Measurements from ENCODE around the gene CPXCR1. TPM values are rescaled to one million over a fixed set of nuclear protein-coding genes. Genes with fewer than 3 reads are reported as not detected.
"Not testable (repeated sequence)": the region's sequence is repeated elsewhere in the genome, so short reads cannot be mapped to it uniquely, and the experiment has no call there.

CPXCR1 gene
- not detected for total RNA-seq

DNA sequence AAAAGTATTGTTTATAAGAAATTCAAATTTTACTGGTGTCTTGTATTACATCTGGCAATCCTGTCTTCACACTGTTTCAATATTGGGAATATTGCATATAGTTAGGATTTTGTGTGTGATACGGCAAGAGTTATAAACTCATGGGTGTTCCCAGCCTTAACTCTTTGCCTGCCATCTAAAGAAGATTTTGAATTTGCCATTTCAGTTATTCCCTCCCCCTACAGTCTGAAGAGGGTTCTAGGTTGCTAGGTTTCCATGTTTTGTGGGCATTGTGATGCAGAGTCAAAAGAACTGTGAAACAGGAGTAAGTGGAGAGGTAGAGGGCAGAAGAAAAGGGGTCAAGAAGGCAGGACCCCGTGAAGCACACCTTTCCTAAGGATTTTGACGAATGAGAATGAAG lies at the start of gene CPXCR1:
Gene CPXCR1, plus strand, starts transcription at position 301 of the 400 bp plus-strand sequence. CDS start 6,190 bp downstream, outside the sequence.
- TF ChIP-seq, protein P1, sequence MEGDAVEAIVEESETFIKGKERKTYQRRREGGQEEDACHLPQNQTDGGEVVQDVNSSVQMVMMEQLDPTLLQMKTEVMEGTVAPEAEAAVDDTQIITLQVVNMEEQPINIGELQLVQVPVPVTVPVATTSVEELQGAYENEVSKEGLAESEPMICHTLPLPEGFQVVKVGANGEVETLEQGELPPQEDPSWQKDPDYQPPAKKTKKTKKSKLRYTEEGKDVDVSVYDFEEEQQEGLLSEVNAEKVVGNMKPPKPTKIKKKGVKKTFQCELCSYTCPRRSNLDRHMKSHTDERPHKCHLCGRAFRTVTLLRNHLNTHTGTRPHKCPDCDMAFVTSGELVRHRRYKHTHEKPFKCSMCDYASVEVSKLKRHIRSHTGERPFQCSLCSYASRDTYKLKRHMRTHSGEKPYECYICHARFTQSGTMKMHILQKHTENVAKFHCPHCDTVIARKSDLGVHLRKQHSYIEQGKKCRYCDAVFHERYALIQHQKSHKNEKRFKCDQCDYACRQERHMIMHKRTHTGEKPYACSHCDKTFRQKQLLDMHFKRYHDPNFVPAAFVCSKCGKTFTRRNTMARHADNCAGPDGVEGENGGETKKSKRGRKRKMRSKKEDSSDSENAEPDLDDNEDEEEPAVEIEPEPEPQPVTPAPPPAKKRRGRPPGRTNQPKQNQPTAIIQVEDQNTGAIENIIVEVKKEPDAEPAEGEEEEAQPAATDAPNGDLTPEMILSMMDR (IDR thresholded peaks at IDR 0.05), result no peak
- ATAC-seq (ENCODE audit: low FRiP score) (no peak), DNase-seq (ENCODE audit: low spot score) (no peak)

DNA sequence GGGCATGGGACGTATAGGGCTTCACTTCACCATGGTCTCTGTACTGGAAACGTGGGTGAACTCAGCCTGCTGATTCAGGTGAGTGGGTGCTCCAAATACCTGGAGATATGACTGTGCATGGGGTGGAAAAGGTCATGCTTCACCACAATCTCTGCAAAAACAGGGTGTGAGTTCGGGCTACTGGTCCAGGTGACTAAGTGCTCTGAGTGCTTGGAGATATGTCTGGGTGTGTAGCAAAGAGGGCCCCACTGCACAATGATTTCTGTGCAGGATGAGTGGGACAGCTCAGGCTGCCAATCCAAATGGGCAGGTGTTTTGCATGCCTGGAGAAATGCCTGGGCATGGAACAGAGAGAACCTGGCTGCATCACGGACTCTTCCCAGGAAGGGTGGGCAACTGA lies 11.2 kb upstream of the CPXCR1 start:
- ATAC-seq (ENCODE audit: low FRiP score) (no peak), DNase-seq (ENCODE audit: low spot score) (no peak)
- TF ChIP-seq, protein P1 (IDR thresholded peaks at IDR 0.05), result no peak

GRCh38 chrX:88746215-88746614 lies 810 bp upstream of the CPXCR1 start:
- DNase-seq (ENCODE audit: low spot score); ATAC-seq (ENCODE audit: low FRiP score): not testable (repeated sequence)

GRCh38 chrX:88752339-88752738 lies 5.3 kb downstream of the CPXCR1 start:
- not testable (repeated sequence) for ATAC-seq (ENCODE audit: low FRiP score); DNase-seq (ENCODE audit: low spot score)

- DNase-seq (ENCODE audit: low spot score) (no peak), ATAC-seq (ENCODE audit: low FRiP score) (no peak)
- TF ChIP-seq, protein P1 (IDR thresholded peaks at IDR 0.05), result no peak
Observed at GRCh38 chrX:88789825-88790224, 42.8 kb downstream of the CPXCR1 start.

Measured in omental fat pad (tissue), 4 donors.